Measurements from ENCODE around the gene CDKN3.
"Not testable (repeated sequence)": the region's sequence is repeated elsewhere in the genome, so short reads cannot be mapped to it uniquely, and the experiment has no call there.

The CDKN3 gene

GRCh38 chr14:54370323-54371198 is 26.2 kb upstream of the CDKN3 start:
- no peak for DNase-seq (ENCODE audit: low read depth)

- no peak for DNase-seq (ENCODE audit: low read depth)
Observed at GRCh38 chr14:54374117-54374884, 22.5 kb upstream of the CDKN3 start.

- no peak for DNase-seq (ENCODE audit: low read depth)
Observed at GRCh38 chr14:54377501-54377900, 19.3 kb upstream of the CDKN3 start.

GRCh38 chr14:54378893-54379292 is 17.9 kb upstream of the CDKN3 start:
- not testable (repeated sequence) for DNase-seq (ENCODE audit: low read depth)

GRCh38 chr14:54380558-54380957 is 16.2 kb upstream of the CDKN3 start:
- not testable (repeated sequence) for DNase-seq (ENCODE audit: low read depth)

- DNase-seq (ENCODE audit: low read depth) = no peak
Observed at GRCh38 chr14:54381821-54382220, 15.0 kb upstream of the CDKN3 start.

GRCh38 chr14:54383835-54384234 is 13.0 kb upstream of the CDKN3 start:
- DNase-seq (ENCODE audit: low read depth) = no peak

GRCh38 chr14:54385556-54385955 is 11.3 kb upstream of the CDKN3 start:
- DNase-seq (ENCODE audit: low read depth) = no peak

- no peak for DNase-seq (ENCODE audit: low read depth)
Observed at GRCh38 chr14:54387328-54387727, 9.5 kb upstream of the CDKN3 start.

GRCh38 chr14:54392131-54392859 is 4.5 kb upstream of the CDKN3 start:
- no peak for DNase-seq (ENCODE audit: low read depth)

GRCh38 chr14:54392986-54393884 is 3.6 kb upstream of the CDKN3 start:
- not testable (repeated sequence) for DNase-seq (ENCODE audit: low read depth)

GRCh38 chr14:54394596-54394995 is 2.2 kb upstream of the CDKN3 start:
- DNase-seq (ENCODE audit: low read depth) = no peak

GRCh38 chr14:54395284-54395683 is 1.5 kb upstream of the CDKN3 start:
- no peak for DNase-seq (ENCODE audit: low read depth)

- no peak for DNase-seq (ENCODE audit: low read depth)
Observed at GRCh38 chr14:54395716-54396115, 1.1 kb upstream of the CDKN3 start.

- DNase-seq (ENCODE audit: low read depth) = no peak
Observed at GRCh38 chr14:54396183-54396492, 669 bp upstream of the CDKN3 start.

- DNase-seq (ENCODE audit: low read depth) = no peak
Observed at GRCh38 chr14:54399560-54399959, 2.8 kb downstream of the CDKN3 start.

GRCh38 chr14:54403401-54404005 is 6.7 kb downstream of the CDKN3 start:
- DNase-seq (ENCODE audit: low read depth) = not testable (repeated sequence)

- DNase-seq (ENCODE audit: low read depth) = no peak
Observed at GRCh38 chr14:54410215-54410614, 13.4 kb downstream of the CDKN3 start.

GRCh38 chr14:54411371-54411770 is 14.6 kb downstream of the CDKN3 start:
- no peak for DNase-seq (ENCODE audit: low read depth)

- DNase-seq (ENCODE audit: low read depth) = no peak
Observed at GRCh38 chr14:54420478-54421142, 23.8 kb downstream of the CDKN3 start.

GRCh38 chr14:54423991-54424390 is 27.2 kb downstream of the CDKN3 start:
- no peak for DNase-seq (ENCODE audit: low read depth)

All from GM04503 (cell line).